DOHH2 (cell line): ENCODE measurements around the gene RGMA.

Experiments used
- CTCF ChIP-seq: fragments of 200-600 bp; sonication (generic); IDR thresholded peaks from one replicate; pipeline ENCODE4 v1.5.1; 2014; ENCODE audit warnings: antibody characterized with exemption, mild to moderate bottlenecking, low read depth, low read length; ENCODE audit not compliant: poor library complexity, severe bottlenecking
- EZH2phosphoT487 ChIP-seq: fragments of 200-600 bp; sonication (generic); IDR thresholded peaks from 2 replicates; pipeline ENCODE4 v1.6.1; 2017; ENCODE audit warnings: borderline replicate concordance, mild to moderate bottlenecking, antibody characterized with exemption, low read length, moderate library complexity, mixed read lengths

GRCh38 chr15:93058128-93058527 is 30.9 kb downstream of the RGMA start:
- no peak for TF ChIP-seq CTCF
- no peak for TF ChIP-seq EZH2phosphoT487
